GM12878 (cell line): Measurements from ENCODE around the gene RBBP8NL. TPM values are rescaled to one million over a fixed set of nuclear protein-coding genes. Genes with fewer than 3 reads are reported as not detected.

Experiments used
- ATAC-seq: fragments of 200-7000 bp; cut with Tn5 transposase; 3 replicates; pipeline ENCODE4 v1.9.1; 2020; ENCODE audit warnings: mild to moderate bottlenecking, moderate library complexity
- BruUV-seq: library from RNA; stranded (reverse); fragments of 400-500 nt; replicated peaks from 2 replicates; lab custom pipeline; 2021; lab: Mats Ljungman, UMichigan
- CTCF ChIA-PET: fragments of 300-600 bp; sonication (Branson Sonifier 250); formaldehyde crosslinking; extraction: SDS; loops from one replicate; lab custom pipeline; 2021; ENCODE audit warnings: inconsistent platforms; lab: Yijun Ruan, JAX
- POLR2A ChIA-PET: fragments of 350-600 bp; formaldehyde crosslinking; extraction: SDS; loops from one replicate; lab custom pipeline; 2021; ENCODE audit warnings: inconsistent platforms; lab: Charles Lee
- RAD21 ChIA-PET: fragments of 300-600 bp; sonication (Branson Sonifier 250); formaldehyde crosslinking; loops from one replicate; lab custom pipeline; 2023; ENCODE audit warnings: antibody characterized with exemption; ENCODE audit not compliant: unreplicated experiment; lab: Charles Lee
- SMC1A ChIA-PET: fragments of 300-600 bp; sonication (Branson Sonifier 250); formaldehyde crosslinking; loops from one replicate; lab custom pipeline; 2023; ENCODE audit not compliant: unreplicated experiment, uncharacterized antibody; lab: Charles Lee
- DNase-seq: peaks from one replicate; pipeline ENCODE4 v3.0.0-alpha.2; 2011; ENCODE audit warnings: low read depth, low spot score
- FAIRE-seq: peaks from 3 replicates; lab custom pipeline; 2011; peaks lifted over from hg19 to GRCh38; lab: Jason Lieb, UNC
- H2AFZ ChIP-seq: 2 replicates; pipeline ENCODE4 v1.6.0; 2011; ENCODE audit warnings: low read depth, low read length, control low read depth; ENCODE audit not compliant: control insufficient read depth
- H3K27ac ChIP-seq: 2 replicates; pipeline ENCODE4 v1.5.1; 2011; ENCODE audit warnings: control low read depth; ENCODE audit not compliant: control insufficient read depth, insufficient read depth
- H3K27me3 ChIP-seq, 2 experiments: replicated peaks in 1 of 2; 2 replicates each; pipeline versions ENCODE4 v1.6.0 to v1.6.1; 2011; ENCODE audit warnings: low read length in 1 of 2; ENCODE audit not compliant: control insufficient read depth in 2 of 2, insufficient read depth in 2 of 2
- H3K36me3 ChIP-seq, 2 experiments: 2 replicates each; pipeline ENCODE4 v1.5.1; 2011; ENCODE audit warnings: low read length in 1 of 2; ENCODE audit not compliant: control insufficient read depth in 2 of 2, insufficient read depth in 2 of 2
- H3K4me1 ChIP-seq: 2 replicates; pipeline ENCODE4 v1.6.1; 2011; ENCODE audit warnings: mild to moderate bottlenecking, low read length, moderate library complexity, mixed read lengths; ENCODE audit not compliant: control insufficient read depth, insufficient read depth
- H3K4me2 ChIP-seq: 2 replicates; pipeline ENCODE4 v1.6.0; 2011; ENCODE audit warnings: control low read depth; ENCODE audit not compliant: control insufficient read depth, insufficient read depth
- H3K4me3 ChIP-seq: fragments of 200-600 bp; sonication (generic); 2 replicates; pipeline ENCODE4 v1.5.1; 2016
- H3K79me2 ChIP-seq: 2 replicates; pipeline ENCODE4 v1.6.0; 2011; ENCODE audit warnings: low read length; ENCODE audit not compliant: control insufficient read depth, insufficient read depth
- H3K9ac ChIP-seq: 2 replicates; pipeline ENCODE4 v1.8.0; 2011; ENCODE audit warnings: low read length, control low read depth, mixed read lengths; ENCODE audit not compliant: control insufficient read depth, insufficient read depth
- H3K9me3 ChIP-seq: replicated peaks from 3 replicates; pipeline ENCODE4 v1.5.1; 2011; ENCODE audit warnings: mild to moderate bottlenecking, low read length; ENCODE audit not compliant: control insufficient read depth, insufficient read depth
- H4K20me1 ChIP-seq: 2 replicates; pipeline ENCODE4 v1.6.0; 2011; ENCODE audit not compliant: control insufficient read depth, insufficient read depth
- IRF3 ChIP-seq: fragments of 450-650 bp; IDR thresholded peaks from 2 replicates; pipeline ENCODE4 v1.6.1; 2014; ENCODE audit warnings: mild to moderate bottlenecking
- MYB ChIP-seq: fragments of 150-350 bp; IDR thresholded peaks from 2 replicates; pipeline ENCODE4 v1.6.1; 2014; ENCODE audit warnings: mild to moderate bottlenecking, low read depth, low read length, borderline replicate concordance
- PRDM15 ChIP-seq: fragments of 450-650 bp; formaldehyde crosslinking; IDR thresholded peaks from 2 replicates; pipeline ENCODE4 v1.4.0; 2020; ENCODE audit warnings: mild to moderate bottlenecking, moderate library complexity
- RBBP5 ChIP-seq: fragments of 200-600 bp; sonication (generic); conservative IDR thresholded peaks from 2 replicates; pipeline ENCODE4 v1.6.1; 2016
- TCF7 ChIP-seq: IDR thresholded peaks from 2 replicates; pipeline ENCODE4 v1.6.1; 2014; ENCODE audit warnings: antibody characterized with exemption, borderline replicate concordance
- USF1 ChIP-seq: IDR thresholded peaks from 2 replicates; pipeline ENCODE4 v1.6.1; 2011; ENCODE audit warnings: borderline replicate concordance, low read depth, mild to moderate bottlenecking, moderate library complexity, mixed read lengths, low read length; ENCODE audit not compliant: insufficient read depth; ENCODE audit errors: extremely low read length
- WGBS: methylation state at CpG from one replicate; pipeline ENCODE4 v1.1.6; 2016; ENCODE audit warnings: low lambda C conversion rate; ENCODE audit not compliant: insufficient replicate concordance, insufficient coverage; ENCODE audit errors: missing lambda C conversion rate; 5-methylcytosine and 5-hydroxymethylcytosine counted together
- in situ Hi-C: fragments of 300-500 bp; cut with MboI; formaldehyde crosslinking; loops from 9 replicates; pipeline ENCODE4 v1.14.3; 2018; ENCODE audit warnings: mixed read lengths
- intact Hi-C: fragments of 100-400 bp; cut with micrococcal nuclease; formaldehyde crosslinking; loops from one replicate; pipeline ENCODE4 v1.14.2; 2022; ENCODE audit not compliant: unreplicated experiment
- polyA plus RNA-seq, 11 experiments: library from polyadenylated mRNA; depleted of rRNA in 4 of 11; unstranded in 6 of 11; stranded (reverse) in 5 of 11; fragments of >200 nt; fragmentation: Nextera tagmentation in 4 of 11; fragmentation: Illumina TruSeq in 1 of 11; extraction: Ambion mirVana in 4 of 11; extraction: Trizol in 1 of 11; gene quantifications; 1 replicate in 1 of 11; 2 replicates in 10 of 11; pipeline versions ENCODE4 v1.2.1 to v1.2.3, GENCODE V29; 2011 to 2016; ENCODE audit warnings: inconsistent platforms in 2 of 11, missing spikeins in 2 of 11, low read depth in 1 of 11
- total RNA-seq, 4 experiments: library from RNA; depleted of rRNA in 3 of 4; stranded (reverse); fragments of >200 nt in 3 of 4; fragmentation: Illumina TruSeq in 1 of 4; extraction: Trizol in 1 of 4; gene quantifications; 2 replicates each; pipeline versions ENCODE4 v1.2.1 to v1.2.3, GENCODE V29; 2013 to 2021
- TF ChIP-seq, protein P1 (sequence below): fragments of 450-650 bp; formaldehyde crosslinking; IDR thresholded peaks from 2 replicates; pipeline ENCODE4 v1.4.0; 2022; ENCODE audit warnings: mild to moderate bottlenecking, moderate library complexity
- TF ChIP-seq, protein P2 (sequence below): fragments of 450-650 bp; IDR thresholded peaks from 2 replicates; pipeline ENCODE4 v1.6.1; 2016; ENCODE audit warnings: mild to moderate bottlenecking
- TF ChIP-seq, protein P3 (sequence below): IDR thresholded peaks from 2 replicates; pipeline ENCODE4 v1.6.1; 2012; ENCODE audit warnings: low read depth, low read length, improper control_type of control experiment

RBBP8NL gene
- total and polyA plus RNA-seq, 10 of the 15 experiments (the other 5 are each of a cell fraction or from before 2014, with no cell fraction given): not detected

GRCh38 chr20:62365814-62366369, 61.4 kb downstream of the RBBP8NL start:
- BruUV-seq: no TSS peak
- ATAC-seq (peak; percentile 13; the same call in 2 of the 3 replicates), DNase-seq (no peak), FAIRE-seq (no peak)
- no peak overlapping the region for H3K4me2 ChIP-seq
- RAD21 ChIA-PET: no interaction called here
- H3K9me3 ChIP-seq: no peaks in the 10 kb centered on the region
- in situ Hi-C loops: no loop called here
- H2AFZ ChIP-seq: no peak overlapping the region
- H3K4me1 ChIP-seq: peaks cover 5% of the 10 kb centered on the region
- no peak overlapping the region; the same call in 1 of the 2 replicates for H3K4me3 ChIP-seq
- no peak overlapping the region for H3K27ac ChIP-seq
- peaks cover 4 to 15% of the 10 kb centered on the region in 2 experiments for H3K27me3 ChIP-seq
- CTCF ChIA-PET: interaction anchor here (1.1 kb wide), 1 partner anchor 64 kb away, joined by 4 read pairs; the partner anchor contains the start of gene ADRM1
- intact Hi-C loops: no loop called here
- no peak overlapping the region for H3K9ac ChIP-seq
- SMC1A ChIA-PET: no interaction called here
- POLR2A ChIA-PET: no interaction called here
- no peaks in the 10 kb centered on the region for H3K79me2 ChIP-seq
- 45% methylated on average over 8 of the region's 10 CpGs for WGBS
- H3K36me3 ChIP-seq: no peaks in the 10 kb centered on the region
- H4K20me1 ChIP-seq: no peaks in the 10 kb centered on the region
- TF ChIP-seq, protein P1, sequence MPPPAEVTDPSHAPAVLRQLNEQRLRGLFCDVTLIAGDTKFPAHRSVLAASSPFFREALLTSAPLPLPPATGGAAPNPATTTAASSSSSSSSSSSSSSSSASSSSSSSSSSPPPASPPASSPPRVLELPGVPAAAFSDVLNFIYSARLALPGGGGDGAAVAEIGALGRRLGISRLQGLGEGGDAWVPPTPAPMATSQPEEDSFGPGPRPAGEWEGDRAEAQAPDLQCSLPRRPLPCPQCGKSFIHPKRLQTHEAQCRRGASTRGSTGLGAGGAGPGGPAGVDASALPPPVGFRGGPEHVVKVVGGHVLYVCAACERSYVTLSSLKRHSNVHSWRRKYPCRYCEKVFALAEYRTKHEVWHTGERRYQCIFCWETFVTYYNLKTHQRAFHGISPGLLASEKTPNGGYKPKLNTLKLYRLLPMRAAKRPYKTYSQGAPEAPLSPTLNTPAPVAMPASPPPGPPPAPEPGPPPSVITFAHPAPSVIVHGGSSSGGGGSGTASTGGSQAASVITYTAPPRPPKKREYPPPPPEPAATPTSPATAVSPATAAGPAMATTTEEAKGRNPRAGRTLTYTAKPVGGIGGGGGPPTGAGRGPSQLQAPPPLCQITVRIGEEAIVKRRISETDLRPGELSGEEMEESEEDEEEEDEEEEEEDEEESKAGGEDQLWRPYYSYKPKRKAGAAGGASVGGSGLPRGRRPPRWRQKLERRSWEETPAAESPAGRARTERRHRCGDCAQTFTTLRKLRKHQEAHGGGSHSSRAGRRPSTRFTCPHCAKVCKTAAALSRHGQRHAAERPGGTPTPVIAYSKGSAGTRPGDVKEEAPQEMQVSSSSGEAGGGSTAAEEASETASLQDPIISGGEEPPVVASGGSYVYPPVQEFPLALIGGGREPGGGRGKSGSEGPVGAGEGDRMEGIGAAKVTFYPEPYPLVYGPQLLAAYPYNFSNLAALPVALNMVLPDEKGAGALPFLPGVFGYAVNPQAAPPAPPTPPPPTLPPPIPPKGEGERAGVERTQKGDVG (CRISPR knock-in tag): no peak
- TF ChIP-seq MYB (no peak), TCF7 (no peak), RBBP5 (no peak), IRF3 (no peak), USF1 (no peak), PRDM15 (no peak)
- TF ChIP-seq, protein P2, sequence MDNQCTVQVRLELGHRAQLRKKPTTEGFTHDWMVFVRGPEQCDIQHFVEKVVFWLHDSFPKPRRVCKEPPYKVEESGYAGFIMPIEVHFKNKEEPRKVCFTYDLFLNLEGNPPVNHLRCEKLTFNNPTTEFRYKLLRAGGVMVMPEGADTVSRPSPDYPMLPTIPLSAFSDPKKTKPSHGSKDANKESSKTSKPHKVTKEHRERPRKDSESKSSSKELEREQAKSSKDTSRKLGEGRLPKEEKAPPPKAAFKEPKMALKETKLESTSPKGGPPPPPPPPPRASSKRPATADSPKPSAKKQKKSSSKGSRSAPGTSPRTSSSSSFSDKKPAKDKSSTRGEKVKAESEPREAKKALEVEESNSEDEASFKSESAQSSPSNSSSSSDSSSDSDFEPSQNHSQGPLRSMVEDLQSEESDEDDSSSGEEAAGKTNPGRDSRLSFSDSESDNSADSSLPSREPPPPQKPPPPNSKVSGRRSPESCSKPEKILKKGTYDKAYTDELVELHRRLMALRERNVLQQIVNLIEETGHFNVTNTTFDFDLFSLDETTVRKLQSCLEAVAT: no peak
- TF ChIP-seq, protein P3, sequence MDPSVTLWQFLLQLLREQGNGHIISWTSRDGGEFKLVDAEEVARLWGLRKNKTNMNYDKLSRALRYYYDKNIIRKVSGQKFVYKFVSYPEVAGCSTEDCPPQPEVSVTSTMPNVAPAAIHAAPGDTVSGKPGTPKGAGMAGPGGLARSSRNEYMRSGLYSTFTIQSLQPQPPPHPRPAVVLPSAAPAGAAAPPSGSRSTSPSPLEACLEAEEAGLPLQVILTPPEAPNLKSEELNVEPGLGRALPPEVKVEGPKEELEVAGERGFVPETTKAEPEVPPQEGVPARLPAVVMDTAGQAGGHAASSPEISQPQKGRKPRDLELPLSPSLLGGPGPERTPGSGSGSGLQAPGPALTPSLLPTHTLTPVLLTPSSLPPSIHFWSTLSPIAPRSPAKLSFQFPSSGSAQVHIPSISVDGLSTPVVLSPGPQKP: no peak
